ENCODE measurements around the gene ZNF784. TPM values are rescaled to one million over a fixed set of nuclear protein-coding genes. Genes with fewer than 3 reads are reported as not detected.
"Not testable (repeated sequence)": the region's sequence is repeated elsewhere in the genome, so short reads cannot be mapped to it uniquely, and the experiment has no call there.

The ZNF784 gene
- total and polyA plus RNA-seq, 2 of the 8 experiments (the other 6 are each of a cell fraction or from before 2014, with no cell fraction given), result 6.5 to 8.0 TPM

GRCh38 chr19:55573929-55574328 lies 50.4 kb downstream of the ZNF784 start:
- not testable (repeated sequence) for H2BK15ac ChIP-seq (ENCODE audit: low read length); H3K27me3 ChIP-seq (replicated peaks in 1 of 4; ENCODE audit: control insufficient read depth in 3 of 4, extremely low read depth in 1 of 4, insufficient read depth in 3 of 4, low read length in 3 of 4); H3K18ac ChIP-seq (ENCODE audit: extremely low read depth, low read length); H2BK20ac ChIP-seq (ENCODE audit: low read length); H2BK5ac ChIP-seq (ENCODE audit: low read depth, low read length); H3K4me1 ChIP-seq (replicated peaks in 1 of 4; ENCODE audit: control insufficient read depth in 3 of 4, insufficient read depth in 4 of 4, low read length in 3 of 4); H3K23ac ChIP-seq (ENCODE audit: insufficient read length); H4K20me1 ChIP-seq (replicated peaks in 1 of 2; ENCODE audit: control insufficient read depth in 1 of 2, insufficient read depth in 2 of 2, low read length in 2 of 2); H2BK120ac ChIP-seq (replicated peaks; ENCODE audit: low read depth, low read length); H3K56ac ChIP-seq (replicated peaks; ENCODE audit: insufficient read length, low read depth, low read length); H4K91ac ChIP-seq (replicated peaks; ENCODE audit: insufficient read length, low read length); H2AFZ ChIP-seq (ENCODE audit: low read length); H4K5ac ChIP-seq (ENCODE audit: insufficient read length, low read depth, low read length); H3K4me2 ChIP-seq (ENCODE audit: insufficient read depth in 1 of 2, low read depth in 2 of 2, low read length in 2 of 2); H3K4me3 ChIP-seq (ENCODE audit: extremely low read depth in 1 of 4, insufficient read depth in 2 of 4, low read depth in 3 of 4, low read length in 4 of 4); H2BK12ac ChIP-seq (ENCODE audit: low read depth, low read length); H3K27ac ChIP-seq (ENCODE audit: low read depth, low read length); H3K14ac ChIP-seq (ENCODE audit: insufficient read length); H2AK5ac ChIP-seq (ENCODE audit: low read depth, low read length); H3K79me1 ChIP-seq (ENCODE audit: low read depth, low read length); H3K23me2 ChIP-seq (ENCODE audit: low read depth, low read length); H3K9me3 ChIP-seq (ENCODE audit: insufficient read depth in 2 of 2, low read depth in 1 of 2, low read length in 1 of 2); DNase-seq (ENCODE audit: low read depth in 1 of 2, low spot score in 2 of 2); FAIRE-seq; H3K4ac ChIP-seq (replicated peaks; ENCODE audit: insufficient read length, low read depth, low read length); H4K8ac ChIP-seq (ENCODE audit: extremely low read depth, insufficient read depth, low read length); H3K79me2 ChIP-seq (ENCODE audit: control insufficient read depth in 1 of 2, insufficient read depth in 2 of 2, low read length in 2 of 2); H3K9ac ChIP-seq (replicated peaks in 1 of 4; ENCODE audit: extremely low read depth in 1 of 4, low read depth in 3 of 4, low read length in 3 of 4)
- POLR2A ChIA-PET (ENCODE audit: partially characterized antibody), result interaction anchor here (0.7 to 1.3 kb wide), 3 partner anchors 9 to 25 kb away, joined by 3 to 5 read pairs (median 3); partner anchors contain the start of gene FIZ1
- 92% methylated on average over 6 of the region's 6 CpGs; no CpG with 5 or more reads in 1 of the 2 experiments for WGBS, 2 experiments (ENCODE audit: extremely low coverage in 1 of 2, insufficient coverage in 1 of 2, insufficient read length in 1 of 2, insufficient replicate concordance in 2 of 2, low coverage in 1 of 2, low lambda C conversion rate in 2 of 2, missing lambda C conversion rate in 1 of 2)
- CTCF ChIA-PET (ENCODE audit: partially characterized antibody), result interaction anchor here (1.0 to 1.5 kb wide), 4 partner anchors 16 to 106 kb away, joined by 3 read pairs; no protein-coding TSS in a partner anchor
- H3K36me3 ChIP-seq (ENCODE audit: control insufficient read depth in 2 of 4, insufficient read depth in 4 of 4, low read length in 3 of 4), result peaks cover 7 to 19% (median 9%) of the 10 kb centered on the region in 4 experiments; a peak in 7 of 8 replicates

Other genes starting within 250 kb of the ZNF784 start
- 1.4 TPM in 1 of 2 replicates, not detected in the other for gene TMEM190, start 247.7 kb downstream of the ZNF784 start, total RNA-seq (2021; fragmentation: NEBNext Ultra II Directional; extraction: Animal tissue kit (Norgen Biotek cat#: 25700))
- gene TMEM190, start 247.7 kb downstream of the ZNF784 start, polyA plus RNA-seq (2011; rRNA removed), result 1.6 and 4.5 TPM in 2 replicates
- 3.8 and 3.9 TPM in 2 replicates for gene TMEM238, start 240.3 kb downstream of the ZNF784 start, total RNA-seq (2021; fragmentation: NEBNext Ultra II Directional; extraction: Animal tissue kit (Norgen Biotek cat#: 25700))
- gene TMEM238, start 240.3 kb downstream of the ZNF784 start, polyA plus RNA-seq (2011; rRNA removed), result 0.49 and 0.53 TPM in 2 replicates
- gene RPL28, start 238.6 kb downstream of the ZNF784 start, total RNA-seq (2021; fragmentation: NEBNext Ultra II Directional; extraction: Animal tissue kit (Norgen Biotek cat#: 25700)), result 2,123 and 2,232 TPM in 2 replicates
- 6,692 and 8,402 TPM in 2 replicates for gene RPL28, start 238.6 kb downstream of the ZNF784 start, polyA plus RNA-seq (2011; rRNA removed)
- 398 and 402 TPM in 2 replicates for gene UBE2S, start 216.8 kb downstream of the ZNF784 start, total RNA-seq (2021; fragmentation: NEBNext Ultra II Directional; extraction: Animal tissue kit (Norgen Biotek cat#: 25700))
- gene UBE2S, start 216.8 kb downstream of the ZNF784 start, polyA plus RNA-seq (2011; rRNA removed), result 466 and 530 TPM in 2 replicates
- gene SHISA7, start 181.3 kb downstream of the ZNF784 start, total RNA-seq (2021; fragmentation: NEBNext Ultra II Directional; extraction: Animal tissue kit (Norgen Biotek cat#: 25700)), result 0.98 and 1.0 TPM in 2 replicates
- gene SHISA7, start 181.3 kb downstream of the ZNF784 start, polyA plus RNA-seq (2011; rRNA removed), result 0.76 and 1.1 TPM in 2 replicates
- 96.9 and 106 TPM in 2 replicates for gene ISOC2, start 162.9 kb downstream of the ZNF784 start, total RNA-seq (2021; fragmentation: NEBNext Ultra II Directional; extraction: Animal tissue kit (Norgen Biotek cat#: 25700))
- gene ISOC2, start 162.9 kb downstream of the ZNF784 start, polyA plus RNA-seq (2011; rRNA removed), result 152 and 195 TPM in 2 replicates
- 3.2 and 3.6 TPM in 2 replicates for gene C19orf85, start 159.8 kb downstream of the ZNF784 start, total RNA-seq (2021; fragmentation: NEBNext Ultra II Directional; extraction: Animal tissue kit (Norgen Biotek cat#: 25700))
- gene C19orf85, start 159.8 kb downstream of the ZNF784 start, polyA plus RNA-seq (2011; rRNA removed), result 2.2 and 3.3 TPM in 2 replicates
- gene ZNF628, start 147.9 kb downstream of the ZNF784 start, total RNA-seq (2021; fragmentation: NEBNext Ultra II Directional; extraction: Animal tissue kit (Norgen Biotek cat#: 25700)), result 10.8 and 12.9 TPM in 2 replicates
- 1.7 and 4.5 TPM in 2 replicates for gene ZNF628, start 147.9 kb downstream of the ZNF784 start, polyA plus RNA-seq (2011; rRNA removed)
- 69.1 and 71.2 TPM in 2 replicates for gene NAT14, start 139.4 kb downstream of the ZNF784 start, total RNA-seq (2021; fragmentation: NEBNext Ultra II Directional; extraction: Animal tissue kit (Norgen Biotek cat#: 25700))
- 47.1 and 79.5 TPM in 2 replicates for gene NAT14, start 139.4 kb downstream of the ZNF784 start, polyA plus RNA-seq (2011; rRNA removed)
- gene SSC5D, start 136.1 kb downstream of the ZNF784 start, total RNA-seq (2021; fragmentation: NEBNext Ultra II Directional; extraction: Animal tissue kit (Norgen Biotek cat#: 25700)), result 1.7 and 2.3 TPM in 2 replicates
- gene SSC5D, start 136.1 kb downstream of the ZNF784 start, polyA plus RNA-seq (2011; rRNA removed), result 0.39 and 0.72 TPM in 2 replicates
- gene SBK2, start 87.4 kb downstream of the ZNF784 start, total RNA-seq (2021; fragmentation: NEBNext Ultra II Directional; extraction: Animal tissue kit (Norgen Biotek cat#: 25700)), result 3.9 and 4.1 TPM in 2 replicates
- 3.2 and 7.4 TPM in 2 replicates for gene SBK2, start 87.4 kb downstream of the ZNF784 start, polyA plus RNA-seq (2011; rRNA removed)
- 0.76 and 0.94 TPM in 2 replicates for gene SBK3, start 79.0 kb downstream of the ZNF784 start, total RNA-seq (2021; fragmentation: NEBNext Ultra II Directional; extraction: Animal tissue kit (Norgen Biotek cat#: 25700))
- gene SBK3, start 79.0 kb downstream of the ZNF784 start, polyA plus RNA-seq (2011; rRNA removed), result 1.5 and 2.8 TPM in 2 replicates
- gene ZNF579, start 43.7 kb downstream of the ZNF784 start, total RNA-seq (2021; fragmentation: NEBNext Ultra II Directional; extraction: Animal tissue kit (Norgen Biotek cat#: 25700)), result 18.9 and 19.0 TPM in 2 replicates
- 10.0 and 16.4 TPM in 2 replicates for gene ZNF579, start 43.7 kb downstream of the ZNF784 start, polyA plus RNA-seq (2011; rRNA removed)
- gene FIZ1, start 25.0 kb downstream of the ZNF784 start, total RNA-seq (2021; fragmentation: NEBNext Ultra II Directional; extraction: Animal tissue kit (Norgen Biotek cat#: 25700)), result 17.6 and 18.5 TPM in 2 replicates
- gene FIZ1, start 25.0 kb downstream of the ZNF784 start, polyA plus RNA-seq (2011; rRNA removed), result 9.1 and 13.0 TPM in 2 replicates
- gene ZNF524, start 24.3 kb downstream of the ZNF784 start, total RNA-seq (2021; fragmentation: NEBNext Ultra II Directional; extraction: Animal tissue kit (Norgen Biotek cat#: 25700)), result 4.7 and 5.4 TPM in 2 replicates
- gene ZNF524, start 24.3 kb downstream of the ZNF784 start, polyA plus RNA-seq (2011; rRNA removed), result 4.4 and 7.0 TPM in 2 replicates
- gene ZNF865, start 18.9 kb downstream of the ZNF784 start, total RNA-seq (2021; fragmentation: NEBNext Ultra II Directional; extraction: Animal tissue kit (Norgen Biotek cat#: 25700)), result 13.6 and 14.6 TPM in 2 replicates
- 3.5 and 5.9 TPM in 2 replicates for gene ZNF865, start 18.9 kb downstream of the ZNF784 start, polyA plus RNA-seq (2011; rRNA removed)
- gene ZNF580, start 16.4 kb upstream of the ZNF784 start, total RNA-seq (2021; fragmentation: NEBNext Ultra II Directional; extraction: Animal tissue kit (Norgen Biotek cat#: 25700)), result 24.6 and 26.3 TPM in 2 replicates
- gene ZNF580, start 16.4 kb upstream of the ZNF784 start, polyA plus RNA-seq (2011; rRNA removed), result 12.0 and 25.4 TPM in 2 replicates
- gene ZNF581, start 19.1 kb upstream of the ZNF784 start, total RNA-seq (2021; fragmentation: NEBNext Ultra II Directional; extraction: Animal tissue kit (Norgen Biotek cat#: 25700)), result 73.0 and 76.0 TPM in 2 replicates
- 76.1 and 97.6 TPM in 2 replicates for gene ZNF581, start 19.1 kb upstream of the ZNF784 start, polyA plus RNA-seq (2011; rRNA removed)
- 19.1 and 20.1 TPM in 2 replicates for gene CCDC106, start 23.6 kb upstream of the ZNF784 start, total RNA-seq (2021; fragmentation: NEBNext Ultra II Directional; extraction: Animal tissue kit (Norgen Biotek cat#: 25700))
- 12.0 and 19.4 TPM in 2 replicates for gene CCDC106, start 23.6 kb upstream of the ZNF784 start, polyA plus RNA-seq (2011; rRNA removed)
- 252 and 269 TPM in 2 replicates for gene U2AF2, start 30.5 kb upstream of the ZNF784 start, total RNA-seq (2021; fragmentation: NEBNext Ultra II Directional; extraction: Animal tissue kit (Norgen Biotek cat#: 25700))
- 162 and 297 TPM in 2 replicates for gene U2AF2, start 30.5 kb upstream of the ZNF784 start, polyA plus RNA-seq (2011; rRNA removed)
- 200 and 206 TPM in 2 replicates for gene EPN1, start 50.7 kb upstream of the ZNF784 start, total RNA-seq (2021; fragmentation: NEBNext Ultra II Directional; extraction: Animal tissue kit (Norgen Biotek cat#: 25700))
- gene EPN1, start 50.7 kb upstream of the ZNF784 start, polyA plus RNA-seq (2011; rRNA removed), result 49.6 and 116 TPM in 2 replicates
- not detected in 2 replicates for gene NLRP9, start 113.8 kb upstream of the ZNF784 start, total RNA-seq (2021; fragmentation: NEBNext Ultra II Directional; extraction: Animal tissue kit (Norgen Biotek cat#: 25700))
- gene NLRP9, start 113.8 kb upstream of the ZNF784 start, polyA plus RNA-seq (2011; rRNA removed), result not detected in 2 replicates
- gene RFPL4A, start 134.5 kb upstream of the ZNF784 start, total RNA-seq (2021; fragmentation: NEBNext Ultra II Directional; extraction: Animal tissue kit (Norgen Biotek cat#: 25700)), result not detected in 2 replicates
- not detected in 2 replicates for gene RFPL4A, start 134.5 kb upstream of the ZNF784 start, polyA plus RNA-seq (2011; rRNA removed)
- not detected in 2 replicates for gene RFPL4AL1, start 144.6 kb upstream of the ZNF784 start, total RNA-seq (2021; fragmentation: NEBNext Ultra II Directional; extraction: Animal tissue kit (Norgen Biotek cat#: 25700))
- gene RFPL4AL1, start 144.6 kb upstream of the ZNF784 start, polyA plus RNA-seq (2011; rRNA removed), result not detected in 2 replicates
- not detected in 2 replicates for gene NLRP11, start 207.4 kb upstream of the ZNF784 start, total RNA-seq (2021; fragmentation: NEBNext Ultra II Directional; extraction: Animal tissue kit (Norgen Biotek cat#: 25700))
- gene NLRP11, start 207.4 kb upstream of the ZNF784 start, polyA plus RNA-seq (2011; rRNA removed), result 0.02 TPM in 1 of 2 replicates, not detected in the other
- gene NLRP4, start 212.0 kb upstream of the ZNF784 start, total RNA-seq (2021; fragmentation: NEBNext Ultra II Directional; extraction: Animal tissue kit (Norgen Biotek cat#: 25700)), result not detected in 2 replicates
- not detected in 2 replicates for gene NLRP4, start 212.0 kb upstream of the ZNF784 start, polyA plus RNA-seq (2011; rRNA removed)